GM23248 (cell line): ENCODE data around the gene HNF1A.

Experiments
- EZH2 ChIP-seq: fragments of 200-600 bp; sonication (generic); IDR thresholded peaks from 2 replicates; pipeline ENCODE4 v1.6.1; 2018; ENCODE audit warnings: antibody characterized with exemption, mild to moderate bottlenecking; ENCODE audit not compliant: insufficient read depth, poor library complexity, severe bottlenecking
- EZH2phosphoT487 ChIP-seq: fragments of 200-600 bp; sonication (generic); IDR thresholded peaks from 2 replicates; pipeline ENCODE4 v1.6.1; 2018; ENCODE audit warnings: antibody characterized with exemption, moderate library complexity, mild to moderate bottlenecking, low read depth; ENCODE audit not compliant: insufficient read depth

- TF ChIP-seq EZH2 (no peak), EZH2phosphoT487 (no peak)
Measured at GRCh38 chr12:120939523-120939922, 38.8 kb upstream of the HNF1A start.
